ENCODE measurements around the gene RIMBP2. TPM values are rescaled to one million over a fixed set of nuclear protein-coding genes. Genes with fewer than 3 reads are reported as not detected.

RIMBP2 gene
- total and polyA plus RNA-seq, 11 donors, result 2.1 TPM; not detected in 10

DNA sequence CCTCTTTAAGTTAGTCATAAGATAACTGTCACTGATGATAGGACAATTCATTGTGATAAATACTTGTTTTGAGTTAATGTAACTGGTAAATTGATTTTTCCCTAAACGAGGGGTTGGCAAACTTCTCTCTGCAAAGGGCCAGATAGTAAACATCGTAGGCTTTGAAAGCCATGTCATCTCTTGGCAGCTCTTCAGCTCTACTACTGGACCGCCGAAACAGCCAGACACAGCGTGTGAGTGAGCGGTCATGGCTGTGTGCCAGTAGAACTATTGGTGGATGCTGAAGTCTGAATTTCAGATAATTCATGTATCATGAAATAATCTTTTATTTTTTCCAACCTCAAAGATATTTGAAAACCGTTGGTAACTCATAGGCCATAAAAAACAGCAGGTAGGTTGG lies 368.5 kb downstream of the RIMBP2 start:
- WGBS, 4 donors, result 62 to 73% (median 64%) methylated on average over 7 of the region's 7 CpGs
- DNase-seq (no peak), ATAC-seq (no peak)
- Histone ChIP-seq H3K27me3 (peaks cover 0 to 15% (median 0%) of the 10 kb centered on the region in 9 donors), H3K4me1 (no peaks in the 10 kb centered on the region), H3K4me3 (no peak overlapping the region), H3K9me3 (no peaks in the 10 kb centered on the region), H3K36me3 (no peaks in the 10 kb centered on the region), H3K27ac (no peak overlapping the region)
- intact Hi-C loops (cut with DNase I), result no loop called here
- TF ChIP-seq POLR2A (IDR thresholded peaks at IDR 0.05), result no peak
- TF ChIP-seq, protein P1, sequence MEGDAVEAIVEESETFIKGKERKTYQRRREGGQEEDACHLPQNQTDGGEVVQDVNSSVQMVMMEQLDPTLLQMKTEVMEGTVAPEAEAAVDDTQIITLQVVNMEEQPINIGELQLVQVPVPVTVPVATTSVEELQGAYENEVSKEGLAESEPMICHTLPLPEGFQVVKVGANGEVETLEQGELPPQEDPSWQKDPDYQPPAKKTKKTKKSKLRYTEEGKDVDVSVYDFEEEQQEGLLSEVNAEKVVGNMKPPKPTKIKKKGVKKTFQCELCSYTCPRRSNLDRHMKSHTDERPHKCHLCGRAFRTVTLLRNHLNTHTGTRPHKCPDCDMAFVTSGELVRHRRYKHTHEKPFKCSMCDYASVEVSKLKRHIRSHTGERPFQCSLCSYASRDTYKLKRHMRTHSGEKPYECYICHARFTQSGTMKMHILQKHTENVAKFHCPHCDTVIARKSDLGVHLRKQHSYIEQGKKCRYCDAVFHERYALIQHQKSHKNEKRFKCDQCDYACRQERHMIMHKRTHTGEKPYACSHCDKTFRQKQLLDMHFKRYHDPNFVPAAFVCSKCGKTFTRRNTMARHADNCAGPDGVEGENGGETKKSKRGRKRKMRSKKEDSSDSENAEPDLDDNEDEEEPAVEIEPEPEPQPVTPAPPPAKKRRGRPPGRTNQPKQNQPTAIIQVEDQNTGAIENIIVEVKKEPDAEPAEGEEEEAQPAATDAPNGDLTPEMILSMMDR (IDR thresholded peaks at IDR 0.05), result no peak

Other genes starting within 250 kb of the RIMBP2 start
- 10 to 100 TPM in 8 of 9 donors, 1 to 10 TPM in 1; 8.3 to 21.8 (median 11.1) TPM for gene STX2, start 123.0 kb upstream of the RIMBP2 start, total RNA-seq
- gene STX2, start 123.0 kb upstream of the RIMBP2 start, polyA plus RNA-seq, result 10 to 100 TPM in 1 of 2 donors, 1 to 10 TPM in 1; 6.2 to 14.3 TPM
- 100 to 1,000 TPM; 109 to 413 (median 303) TPM for gene RAN, start 155.8 kb upstream of the RIMBP2 start, total RNA-seq
- 100 to 1,000 TPM in 1 of 2 donors, 10 to 100 TPM in 1; 85.6 to 646 TPM for gene RAN, start 155.8 kb upstream of the RIMBP2 start, polyA plus RNA-seq
- 100 to 1,000 TPM in 2 of 9 donors, 10 to 100 TPM in 7; 36.3 to 109 (median 75.1) TPM for gene ADGRD1, start 237.6 kb upstream of the RIMBP2 start, total RNA-seq
- gene ADGRD1, start 237.6 kb upstream of the RIMBP2 start, polyA plus RNA-seq, result 10 to 100 TPM; 22.7 to 25.7 TPM